Brain microvascular endothelial cell (primary cell): ENCODE measurements around the gene ANAPC5.
A peak's percentile ranks its signal among the peaks of the same experiment; 100 is the strongest.

ENCODE experiments used
- DNase-seq: peaks from one replicate; pipeline ENCODE4 v3.0.0-alpha.2; 2020
- H3K27ac ChIP-seq: fragments of 250-450 bp; sonication (Bioruptor Pico); 2 replicates; pipeline ENCODE4 v1.5.1; 2020; ENCODE audit warnings: mild to moderate bottlenecking, moderate library complexity
- H3K27me3 ChIP-seq: fragments of 250-450 bp; sonication (Bioruptor Pico); replicated peaks from 2 replicates; pipeline ENCODE4 v1.5.1; 2020; ENCODE audit warnings: mild to moderate bottlenecking
- H3K36me3 ChIP-seq: fragments of 250-450 bp; sonication (Bioruptor Pico); replicated peaks from 2 replicates; pipeline ENCODE4 v1.5.1; 2020; ENCODE audit warnings: mild to moderate bottlenecking
- H3K4me3 ChIP-seq: 2 replicates; pipeline ENCODE4 v1.5.1; 2011; ENCODE audit warnings: low read depth, mild to moderate bottlenecking, control low read depth, low read length, moderate library complexity
- CTCF ChIP-seq: IDR thresholded peaks from 2 replicates; pipeline ENCODE4 v1.5.1; 2011; ENCODE audit warnings: low read depth, mild to moderate bottlenecking, moderate library complexity, low read length, control low read depth, inconsistent platforms; ENCODE audit errors: missing control alignments
- in situ Hi-C: cut with HindIII; loops from 2 replicates; pipeline ENCODE4 v1.10.0; 2017; ENCODE audit warnings: low sequenced_read_pairs, low pct_ligation_motif_present

ANAPC5 gene

DNA sequence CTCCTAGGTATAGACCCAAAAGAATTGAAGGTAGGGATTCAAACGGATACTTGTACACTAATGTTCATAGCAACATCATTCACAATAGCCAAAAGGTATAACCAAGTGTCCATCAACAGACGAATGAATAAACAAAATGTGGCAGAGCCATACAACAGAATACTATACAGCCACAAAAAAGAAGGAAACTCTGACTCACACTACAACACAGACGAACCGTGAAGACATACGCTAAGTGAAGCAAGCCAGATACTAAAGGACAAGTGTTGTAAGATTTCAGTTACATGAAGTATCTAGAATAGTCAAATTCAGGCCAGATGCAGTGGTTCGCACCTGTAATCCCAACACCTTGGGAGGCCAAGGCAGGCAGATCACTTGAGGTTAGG lies 74.8 kb downstream of the ANAPC5 start:
- Histone ChIP-seq H3K36me3 (peaks cover 6% of the 10 kb centered on the region), H3K27me3 (no peaks in the 10 kb centered on the region), H3K27ac (peak overlapping the region; percentile 53), H3K4me3 (no peak overlapping the region)
- no peak for TF ChIP-seq CTCF
- no peak for DNase-seq
- in situ Hi-C loops = no loop called here

DNA sequence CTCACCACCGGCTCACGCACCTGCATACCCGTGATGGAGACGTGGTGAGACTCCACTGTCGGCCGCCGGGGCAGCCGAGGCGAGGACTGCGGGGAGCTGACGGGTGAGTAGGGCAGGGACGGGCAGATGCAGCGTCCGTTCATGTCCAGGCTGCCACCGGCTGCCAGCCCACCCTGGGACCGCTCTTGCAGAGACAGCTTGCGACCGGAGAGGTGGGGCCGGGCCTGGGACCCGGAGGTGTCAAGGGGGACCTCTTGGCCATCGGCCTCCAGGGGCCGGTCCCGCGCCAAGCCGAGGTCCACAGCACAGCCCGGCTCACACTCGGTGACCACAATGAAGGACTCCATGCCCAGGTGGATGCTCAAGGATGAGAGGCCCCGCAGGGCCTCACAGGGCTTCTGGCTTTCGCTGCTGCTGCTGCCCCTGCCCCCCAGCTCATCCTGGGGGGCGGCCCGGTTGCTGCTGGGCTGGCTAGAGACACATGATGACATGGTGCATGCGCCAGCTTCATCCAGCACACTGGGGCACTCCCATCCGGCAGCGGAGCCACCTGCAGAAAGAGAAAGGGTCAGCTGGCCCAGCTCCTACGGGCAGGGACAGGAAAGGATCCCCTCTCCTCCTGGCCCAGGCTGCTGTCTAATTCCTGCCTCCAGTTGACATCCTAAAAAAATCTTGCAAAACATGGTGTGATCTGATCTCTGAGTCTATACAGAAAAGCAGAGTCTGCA lies 78.0 kb downstream of the ANAPC5 start:
- DNase-seq = no peak
- no peaks in the 10 kb centered on the region for H3K27me3 ChIP-seq
- peaks cover 12% of the 10 kb centered on the region for H3K36me3 ChIP-seq
- H3K27ac ChIP-seq = no peak overlapping the region
- in situ Hi-C loops = no loop called here
- no peak for TF ChIP-seq CTCF
- H3K4me3 ChIP-seq = no peak overlapping the region

GRCh38 chr12:121273364-121273896 lies 78.8 kb downstream of the ANAPC5 start:
- peaks cover 18% of the 10 kb centered on the region for H3K36me3 ChIP-seq
- no peak for DNase-seq
- H3K27ac ChIP-seq = no peak overlapping the region
- in situ Hi-C loops = no loop called here
- H3K4me3 ChIP-seq = no peak overlapping the region
- no peaks in the 10 kb centered on the region for H3K27me3 ChIP-seq
- no peak for TF ChIP-seq CTCF

DNA sequence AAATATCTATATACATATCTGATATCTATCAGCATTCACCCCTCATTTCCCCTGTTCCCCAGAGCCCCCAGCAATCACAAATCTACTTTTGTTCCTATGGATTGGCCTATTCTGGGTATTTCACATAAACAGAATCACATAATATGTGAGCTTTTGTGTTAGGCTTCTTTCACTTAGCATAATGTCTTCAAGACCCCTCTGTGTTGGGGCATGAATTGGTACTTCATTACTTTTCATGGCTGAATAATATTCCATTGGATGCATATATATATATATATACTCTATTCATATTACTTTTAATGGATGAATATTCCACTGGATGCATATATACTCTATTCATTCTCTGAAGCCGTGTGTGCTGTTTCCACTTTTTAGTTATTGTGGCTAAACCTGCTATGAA lies 84.4 kb downstream of the ANAPC5 start:
- TF ChIP-seq CTCF = no peak
- no peak for DNase-seq
- H3K4me3 ChIP-seq = no peak overlapping the region
- H3K27ac ChIP-seq = no peak overlapping the region
- H3K36me3 ChIP-seq = peaks cover 29% of the 10 kb centered on the region
- no peaks in the 10 kb centered on the region for H3K27me3 ChIP-seq
- in situ Hi-C loops = no loop called here

GRCh38 chr12:121264951-121265515 lies 87.2 kb downstream of the ANAPC5 start:
- H3K36me3 ChIP-seq = peaks cover 37% of the 10 kb centered on the region

More at GRCh38 chr12:121264951-121265515, 87.2 kb downstream of the ANAPC5 start:
- H3K27ac ChIP-seq = no peak overlapping the region
- in situ Hi-C loops = no loop called here
- no peak for DNase-seq
- no peaks in the 10 kb centered on the region for H3K27me3 ChIP-seq
- no peak for TF ChIP-seq CTCF
- no peak overlapping the region for H3K4me3 ChIP-seq
